GM18858 (cell line): Measurements from ENCODE around the gene SPAM1.
"Not testable (repeated sequence)": the region's sequence is repeated elsewhere in the genome, so short reads cannot be mapped to it uniquely, and the experiment has no call there.

Experiments
- ATAC-seq: cut with Tn5 transposase; IDR thresholded peaks from one replicate; pipeline ENCODE4 v1.9.1; 2021; ENCODE audit not compliant: unreplicated experiment

The SPAM1 gene

DNA sequence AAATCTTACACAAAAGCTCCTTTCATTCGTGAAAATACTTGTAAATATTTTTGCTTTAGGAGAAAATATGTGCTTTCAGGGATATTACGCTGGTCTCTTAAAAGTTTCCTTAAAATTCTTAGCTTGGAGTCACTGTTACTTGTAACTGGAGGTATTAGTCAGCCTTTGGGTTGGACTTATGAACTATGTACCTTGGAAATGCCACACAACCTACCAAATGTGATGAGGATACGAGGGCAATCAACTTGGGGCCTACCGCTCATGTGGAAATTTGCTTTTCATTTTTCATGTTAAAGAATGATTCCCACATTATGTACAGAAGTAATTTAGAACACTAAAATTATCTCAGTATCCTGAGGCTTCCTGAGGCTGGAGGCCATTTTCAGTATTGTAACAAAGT is 23.1 kb downstream of the SPAM1 start:
- ATAC-seq, result no peak

- ATAC-seq, result no peak
Observed at GRCh38 chr7:123958186-123958703, 33.2 kb downstream of the SPAM1 start.

GRCh38 chr7:123961771-123962170 is 36.7 kb downstream of the SPAM1 start:
- ATAC-seq, result no peak

DNA sequence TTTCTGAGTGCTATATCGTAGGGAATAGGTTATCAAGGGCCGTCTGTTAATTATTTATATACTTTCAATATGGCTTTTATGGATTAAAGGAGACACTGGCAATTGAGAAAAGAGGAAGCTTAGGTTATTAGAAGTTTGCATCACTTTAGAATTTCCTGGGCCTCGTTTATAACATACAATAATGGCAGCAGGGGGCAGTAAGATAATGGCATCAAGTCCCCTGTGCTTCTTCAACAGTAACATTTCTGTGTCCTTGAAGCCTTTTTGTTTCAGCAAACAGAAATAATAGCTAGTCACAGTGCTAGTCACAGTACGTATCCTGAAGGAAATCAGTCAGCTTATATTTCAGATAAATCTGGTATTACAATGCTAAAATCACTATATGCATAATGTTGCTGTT is 41.9 kb downstream of the SPAM1 start:
- ATAC-seq, result no peak

DNA sequence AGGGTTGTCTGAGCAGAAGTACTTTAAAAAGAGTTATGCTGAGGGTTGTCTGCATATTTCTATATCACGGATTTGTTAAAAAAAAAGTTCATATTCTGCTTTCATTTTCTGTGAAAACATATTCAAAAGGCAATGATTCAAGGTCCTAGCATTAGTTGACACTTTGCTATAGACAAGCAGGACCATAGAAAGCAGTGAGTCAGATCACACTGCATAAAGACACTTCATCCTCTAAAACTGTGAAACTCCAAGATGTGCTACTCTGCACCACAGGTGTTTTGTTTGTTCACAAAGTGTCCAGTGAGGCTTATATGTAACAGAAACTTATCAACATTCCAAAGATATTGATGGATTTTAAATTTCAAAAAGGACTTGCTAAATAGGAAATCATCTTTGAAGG is 47.0 kb downstream of the SPAM1 start:
- peak; percentile 44 for ATAC-seq

DNA sequence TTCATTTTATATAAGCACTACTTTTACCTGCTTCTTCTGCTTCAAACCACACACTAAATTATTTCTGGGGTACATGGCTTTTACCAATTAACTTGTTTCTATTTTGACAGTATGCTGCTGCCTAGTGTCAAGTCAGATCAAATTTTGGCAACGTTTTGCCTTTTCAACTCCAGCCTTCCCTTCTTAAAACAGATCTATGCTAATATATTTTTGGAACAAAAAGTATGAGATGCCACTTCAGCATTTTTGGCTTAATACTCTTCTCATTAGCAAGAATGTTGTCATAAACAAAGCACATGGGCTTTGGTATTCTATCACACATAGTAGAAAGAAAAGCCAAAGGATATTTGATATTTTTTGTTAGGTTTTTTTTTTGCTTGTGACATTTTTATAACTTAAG is 47.8 kb downstream of the SPAM1 start:
- no peak for ATAC-seq

DNA sequence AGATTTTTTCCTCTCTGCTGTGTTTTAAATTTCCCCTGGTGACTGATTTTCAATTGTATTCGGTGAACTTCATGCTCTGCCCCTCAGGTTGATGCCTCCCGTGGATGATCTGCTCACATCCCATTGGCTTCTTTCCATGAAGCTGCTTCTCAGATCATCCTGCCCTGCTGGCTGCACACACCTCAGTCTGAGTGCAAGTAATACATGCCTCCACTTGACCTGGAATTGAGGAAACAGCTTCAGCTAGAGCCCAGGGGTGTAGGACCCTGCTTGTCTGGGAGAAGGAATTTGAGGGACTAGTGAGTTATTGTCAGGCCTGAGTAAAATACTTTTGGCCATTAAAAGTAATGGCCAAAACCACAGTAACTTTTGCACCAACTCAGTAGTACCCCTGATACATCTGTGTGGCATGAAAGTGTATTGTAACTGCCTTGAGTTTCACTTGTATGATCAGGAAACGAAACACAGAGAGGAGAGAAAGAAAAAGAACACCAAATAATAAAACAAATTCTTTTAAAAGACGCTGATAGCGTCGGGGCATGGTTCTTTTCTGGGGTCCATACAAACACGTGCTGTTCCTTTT is 49.4 kb downstream of the SPAM1 start:
- ATAC-seq, result no peak

GRCh38 chr7:123975084-123975483 is 50.0 kb downstream of the SPAM1 start:
- no peak for ATAC-seq

GRCh38 chr7:123977081-123977480 is 52.0 kb downstream of the SPAM1 start:
- ATAC-seq, result no peak

DNA sequence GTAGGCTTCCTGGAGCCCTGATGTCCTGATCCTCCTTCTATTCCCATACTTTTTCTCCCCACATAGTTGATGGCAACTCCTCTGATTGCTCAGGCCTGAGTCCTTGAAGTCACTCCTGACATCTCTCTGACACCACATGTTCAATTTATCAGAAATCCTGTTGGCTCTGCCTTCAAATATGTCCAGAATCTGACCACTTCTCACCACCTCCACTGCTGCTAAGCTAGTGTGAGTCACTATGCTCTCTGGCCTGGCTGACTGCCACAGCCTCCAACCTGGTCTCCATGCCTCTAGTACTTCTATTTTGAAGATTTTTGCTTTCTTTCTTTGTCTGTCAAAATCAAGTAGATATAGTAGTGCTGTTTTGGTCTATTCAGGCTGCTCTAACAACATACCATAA is 54.8 kb downstream of the SPAM1 start:
- ATAC-seq, result no peak

- ATAC-seq, result no peak
Observed at GRCh38 chr7:123987445-123987844, 62.4 kb downstream of the SPAM1 start.

DNA sequence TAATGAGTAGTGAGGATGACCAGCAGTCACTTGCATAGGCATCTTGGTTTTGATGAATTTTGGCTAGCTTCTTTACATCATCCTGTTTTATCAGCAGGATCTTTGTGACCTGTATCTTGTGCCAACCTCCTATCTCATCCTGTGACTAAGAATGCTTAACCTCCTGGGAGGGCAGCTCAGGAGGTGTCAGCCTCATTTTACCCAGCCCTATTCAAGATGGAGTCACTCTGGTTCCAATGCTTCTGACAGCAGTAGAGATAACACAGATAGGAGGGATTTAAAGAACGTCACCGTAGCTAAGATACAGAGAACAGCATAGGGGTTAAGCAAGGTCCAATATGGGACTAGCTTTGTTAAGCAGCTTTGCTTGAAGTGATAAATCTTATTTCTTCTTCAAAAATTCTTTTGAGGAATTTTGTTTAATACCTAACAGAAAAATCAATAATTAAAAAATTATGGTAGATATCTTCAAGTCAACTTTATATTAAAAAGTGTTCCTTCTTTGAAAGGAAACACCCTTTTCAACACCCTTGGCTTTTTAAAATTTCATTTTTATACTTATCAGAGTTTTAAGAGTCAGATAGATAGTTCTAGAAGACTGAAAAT is 68.0 kb downstream of the SPAM1 start:
- ATAC-seq, result no peak

- ATAC-seq, result no peak
Observed at GRCh38 chr7:123993996-123994395, 69.0 kb downstream of the SPAM1 start.

- ATAC-seq, result no peak
Observed at GRCh38 chr7:123994449-123994848, 69.4 kb downstream of the SPAM1 start.

- ATAC-seq, result peak; percentile 43
Observed at GRCh38 chr7:123995617-123996326, 70.7 kb downstream of the SPAM1 start.

DNA sequence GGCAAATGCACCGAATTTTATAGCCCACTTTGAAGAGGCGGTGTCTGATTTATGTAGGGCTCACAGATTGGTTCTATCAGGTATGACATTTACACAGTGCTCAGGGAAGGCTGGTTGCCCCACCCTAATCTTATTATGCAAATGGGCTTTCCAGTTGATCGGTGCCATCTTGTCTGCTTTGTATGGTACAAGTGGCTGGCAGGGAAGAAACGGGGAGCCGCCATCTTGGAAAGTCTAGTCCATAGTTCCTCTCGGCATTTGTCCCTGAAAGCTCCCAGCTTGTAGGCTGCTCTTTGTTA is 71.2 kb downstream of the SPAM1 start:
- ATAC-seq, result no peak

GRCh38 chr7:123998921-123999320 is 73.9 kb downstream of the SPAM1 start:
- no peak for ATAC-seq

DNA sequence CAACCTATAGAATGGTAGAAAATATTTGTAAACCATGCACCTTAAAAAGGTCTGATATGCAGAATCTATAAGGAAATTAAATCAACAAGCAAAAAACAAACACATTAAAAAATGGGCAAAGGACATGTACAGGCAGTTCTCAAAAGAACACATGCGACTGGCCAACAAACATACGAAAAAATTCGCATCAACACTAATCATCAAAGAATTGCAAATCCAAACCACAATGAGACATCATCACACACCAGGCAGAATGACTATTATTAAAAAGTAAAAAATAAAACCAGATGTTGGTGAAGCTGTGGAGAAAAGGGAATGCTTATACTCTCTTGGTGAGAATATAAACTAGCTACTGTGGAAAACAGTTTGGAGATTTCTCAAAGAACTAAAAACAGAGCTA is 74.7 kb downstream of the SPAM1 start:
- ATAC-seq, result no peak

DNA sequence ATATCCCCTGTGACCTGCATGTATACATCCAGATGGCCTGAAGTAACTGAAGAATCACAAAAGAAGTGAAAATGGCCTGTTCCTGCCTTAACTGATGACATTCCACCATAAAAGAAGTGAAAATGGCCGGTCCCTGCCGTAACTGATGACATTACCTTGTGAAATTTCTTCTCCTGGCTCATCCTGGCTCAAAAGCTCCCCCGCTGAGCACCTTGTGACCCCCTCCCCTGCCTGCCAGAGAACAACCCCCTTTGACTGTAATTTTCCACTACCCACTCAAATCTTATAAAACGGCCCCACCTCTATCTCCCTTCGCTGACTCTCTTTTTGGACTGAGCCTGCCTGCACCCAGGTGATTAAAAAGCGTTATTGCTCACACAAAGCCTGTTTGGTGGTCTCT is 83.3 kb downstream of the SPAM1 start:
- not testable (repeated sequence) for ATAC-seq

DNA sequence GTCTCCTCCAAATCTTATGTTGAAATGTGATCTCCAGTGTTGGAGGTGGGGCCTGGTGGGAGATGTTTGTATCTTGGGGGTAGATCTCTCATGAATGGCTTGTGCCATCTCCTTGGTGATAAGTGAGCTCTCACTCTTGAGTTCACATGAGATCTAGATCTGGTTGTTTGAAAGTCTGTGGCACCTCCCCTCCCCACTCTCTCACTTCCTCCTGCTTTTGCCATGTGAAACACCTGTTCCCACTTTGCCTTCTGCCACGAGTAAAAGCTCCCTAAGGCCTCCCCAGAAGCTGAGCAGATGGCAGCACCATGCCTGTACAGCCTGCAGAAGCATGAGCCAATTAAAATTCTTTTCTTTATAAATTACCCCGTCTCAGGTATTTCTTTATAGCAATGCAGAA is 84.3 kb downstream of the SPAM1 start:
- no peak for ATAC-seq
